Astrocyte (in vitro differentiated cells and primary cell): Measurements from ENCODE around the gene SHC1.

Source experiments
- CTCF ChIP-seq: IDR thresholded peaks from 2 replicates; pipeline ENCODE4 v1.5.1; 2011; ENCODE audit warnings: low read depth, mild to moderate bottlenecking, inconsistent platforms, low read length, moderate library complexity; ENCODE audit not compliant: insufficient read depth
- EZH2 ChIP-seq: IDR thresholded peaks from 2 replicates; pipeline ENCODE4 v1.6.1; 2012; ENCODE audit warnings: mild to moderate bottlenecking, low read length, inconsistent platforms; ENCODE audit not compliant: insufficient read depth

- TF ChIP-seq CTCF: peak; percentile 35
- TF ChIP-seq EZH2: no peak
Observed at GRCh38 chr1:154955718-154956543, 14.6 kb downstream of the SHC1 start, which contains the start of gene PBXIP1.
